Type B pancreatic cell (in vitro differentiated cells): Measurements from ENCODE around the gene RAB39B. TPM values are rescaled to one million over a fixed set of nuclear protein-coding genes. Genes with fewer than 3 reads are reported as not detected.

Experiments
- DNase-seq: peaks from one replicate; pipeline ENCODE4 v3.0.0; 2021; ENCODE audit warnings: mixed read lengths; ENCODE audit not compliant: unreplicated experiment; ENCODE audit errors: extremely low spot score
- H3K27ac Mint-ChIP-seq: 2 replicates; pipeline ENCODE4 v1.8.0; 2021; ENCODE audit warnings: mild to moderate bottlenecking, mixed read lengths
- H3K27me3 Mint-ChIP-seq: 2 replicates; pipeline ENCODE4 v1.8.0; 2021; ENCODE audit warnings: mixed read lengths
- H3K36me3 Mint-ChIP-seq: 2 replicates; pipeline ENCODE4 v1.8.0; 2021; ENCODE audit warnings: mixed read lengths
- H3K4me1 Mint-ChIP-seq: one replicate; pipeline ENCODE4 v1.8.0; 2021; ENCODE audit warnings: mixed read lengths; ENCODE audit not compliant: unreplicated experiment
- H3K4me3 Mint-ChIP-seq: 2 replicates; pipeline ENCODE4 v1.8.0; 2021; ENCODE audit warnings: mild to moderate bottlenecking, mixed read lengths
- H3K9me3 Mint-ChIP-seq: 2 replicates; pipeline ENCODE4 v1.8.0; 2021; ENCODE audit warnings: mixed read lengths
- total RNA-seq: library from RNA; stranded (reverse); gene quantifications from 2 replicates; pipeline ENCODE4 v1.2.1, GENCODE V29; 2021; ENCODE audit warnings: low replicate concordance
- TF ChIP-seq, protein P1 (sequence below): fragments of 200-600 bp; sonication (generic); conservative IDR thresholded peaks from 2 replicates; pipeline ENCODE4 v1.5.0; 2021; ENCODE audit warnings: antibody characterized with exemption, mild to moderate bottlenecking

The RAB39B gene
- total RNA-seq, 1 donor from 2014 or later, result 4.0 TPM

DNA sequence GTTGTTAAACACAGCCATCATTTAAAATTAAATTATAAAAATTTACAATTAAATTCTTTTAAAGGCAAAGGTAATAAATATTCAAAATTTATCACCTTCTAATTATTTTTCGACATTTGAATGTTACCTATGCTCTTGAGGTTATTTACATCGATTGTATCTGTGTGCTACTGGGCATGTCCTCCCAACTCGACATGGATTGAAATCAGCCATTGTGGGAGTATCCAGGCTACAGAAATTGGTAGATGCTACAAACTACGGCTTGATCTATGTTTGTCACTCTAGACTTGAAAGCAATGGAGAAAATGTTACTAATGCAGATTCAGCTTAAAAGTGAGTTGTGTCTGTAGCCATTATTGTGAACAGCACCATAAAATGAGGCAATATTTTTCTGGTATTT lies 50.6 kb downstream of the RAB39B start:
- DNase-seq, result no peak
- no peak overlapping the region for H3K4me3 Mint-ChIP-seq
- TF ChIP-seq, protein P1, sequence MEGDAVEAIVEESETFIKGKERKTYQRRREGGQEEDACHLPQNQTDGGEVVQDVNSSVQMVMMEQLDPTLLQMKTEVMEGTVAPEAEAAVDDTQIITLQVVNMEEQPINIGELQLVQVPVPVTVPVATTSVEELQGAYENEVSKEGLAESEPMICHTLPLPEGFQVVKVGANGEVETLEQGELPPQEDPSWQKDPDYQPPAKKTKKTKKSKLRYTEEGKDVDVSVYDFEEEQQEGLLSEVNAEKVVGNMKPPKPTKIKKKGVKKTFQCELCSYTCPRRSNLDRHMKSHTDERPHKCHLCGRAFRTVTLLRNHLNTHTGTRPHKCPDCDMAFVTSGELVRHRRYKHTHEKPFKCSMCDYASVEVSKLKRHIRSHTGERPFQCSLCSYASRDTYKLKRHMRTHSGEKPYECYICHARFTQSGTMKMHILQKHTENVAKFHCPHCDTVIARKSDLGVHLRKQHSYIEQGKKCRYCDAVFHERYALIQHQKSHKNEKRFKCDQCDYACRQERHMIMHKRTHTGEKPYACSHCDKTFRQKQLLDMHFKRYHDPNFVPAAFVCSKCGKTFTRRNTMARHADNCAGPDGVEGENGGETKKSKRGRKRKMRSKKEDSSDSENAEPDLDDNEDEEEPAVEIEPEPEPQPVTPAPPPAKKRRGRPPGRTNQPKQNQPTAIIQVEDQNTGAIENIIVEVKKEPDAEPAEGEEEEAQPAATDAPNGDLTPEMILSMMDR, result no peak
- no peaks in the 10 kb centered on the region for H3K36me3 Mint-ChIP-seq
- H3K27me3 Mint-ChIP-seq, result no peaks in the 10 kb centered on the region
- no peaks in the 10 kb centered on the region for H3K4me1 Mint-ChIP-seq
- H3K9me3 Mint-ChIP-seq, result no peaks in the 10 kb centered on the region
- H3K27ac Mint-ChIP-seq, result no peak overlapping the region

DNA sequence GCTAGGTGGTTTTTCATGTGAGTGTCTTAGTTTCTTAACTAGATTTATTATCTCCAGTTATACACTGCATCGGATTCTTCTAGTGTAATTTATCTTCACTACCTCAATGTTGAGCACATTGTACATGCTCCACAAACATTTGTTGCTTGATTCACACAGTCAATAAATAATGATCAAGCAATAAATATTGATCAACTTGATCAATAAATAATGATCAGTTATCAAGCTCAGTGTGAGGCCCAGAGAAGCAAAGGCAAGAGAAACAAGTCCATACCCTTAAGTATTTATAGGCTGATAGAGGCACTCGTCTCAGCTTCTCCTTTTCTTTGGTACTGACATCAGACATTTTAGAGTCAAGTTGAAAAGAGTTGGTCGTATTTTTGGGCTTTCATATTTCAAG lies 53.1 kb downstream of the RAB39B start:
- Mint-ChIP-seq H3K27me3 (no peaks in the 10 kb centered on the region), H3K4me1 (no peaks in the 10 kb centered on the region), H3K36me3 (no peaks in the 10 kb centered on the region), H3K27ac (no peak overlapping the region), H3K4me3 (no peak overlapping the region), H3K9me3 (no peaks in the 10 kb centered on the region)
- no peak for DNase-seq
- TF ChIP-seq, protein P1, result no peak

Other genes with a start within 250 kb of the RAB39B start
- 1.1 and 1.3 TPM in 2 replicates for gene F8, start 241.8 kb downstream of the RAB39B start, total RNA-seq
- gene FUNDC2, start 237.6 kb downstream of the RAB39B start, total RNA-seq, result 65.0 and 76.5 TPM in 2 replicates
- 5.7 and 7.1 TPM in 2 replicates for gene CMC4, start 193.4 kb downstream of the RAB39B start, total RNA-seq
- 10.2 and 19.0 TPM in 2 replicates for gene MTCP1, start 193.4 kb downstream of the RAB39B start, total RNA-seq
- 29.8 TPM in 2 replicates for gene BRCC3, start 193.0 kb downstream of the RAB39B start, total RNA-seq
- gene VBP1, start 48.0 kb downstream of the RAB39B start, total RNA-seq, result 37.8 and 52.3 TPM in 2 replicates
- gene CLIC2, start 70.1 kb upstream of the RAB39B start, total RNA-seq, result 0.43 and 1.3 TPM in 2 replicates
- gene F8A2, start 117.6 kb upstream of the RAB39B start, total RNA-seq, result not detected in 2 replicates
- gene F8A3, start 194.1 kb upstream of the RAB39B start, total RNA-seq, result 4.0 and 4.5 TPM in 2 replicates